ENCODE measurements around the gene SRSF6. TPM values are rescaled to one million over a fixed set of nuclear protein-coding genes. Genes with fewer than 3 reads are reported as not detected.

The SRSF6 gene
- total and polyA plus RNA-seq, 2 of the 4 experiments (the other 2 are of a cell fraction) = 72.4 to 134 TPM

DNA sequence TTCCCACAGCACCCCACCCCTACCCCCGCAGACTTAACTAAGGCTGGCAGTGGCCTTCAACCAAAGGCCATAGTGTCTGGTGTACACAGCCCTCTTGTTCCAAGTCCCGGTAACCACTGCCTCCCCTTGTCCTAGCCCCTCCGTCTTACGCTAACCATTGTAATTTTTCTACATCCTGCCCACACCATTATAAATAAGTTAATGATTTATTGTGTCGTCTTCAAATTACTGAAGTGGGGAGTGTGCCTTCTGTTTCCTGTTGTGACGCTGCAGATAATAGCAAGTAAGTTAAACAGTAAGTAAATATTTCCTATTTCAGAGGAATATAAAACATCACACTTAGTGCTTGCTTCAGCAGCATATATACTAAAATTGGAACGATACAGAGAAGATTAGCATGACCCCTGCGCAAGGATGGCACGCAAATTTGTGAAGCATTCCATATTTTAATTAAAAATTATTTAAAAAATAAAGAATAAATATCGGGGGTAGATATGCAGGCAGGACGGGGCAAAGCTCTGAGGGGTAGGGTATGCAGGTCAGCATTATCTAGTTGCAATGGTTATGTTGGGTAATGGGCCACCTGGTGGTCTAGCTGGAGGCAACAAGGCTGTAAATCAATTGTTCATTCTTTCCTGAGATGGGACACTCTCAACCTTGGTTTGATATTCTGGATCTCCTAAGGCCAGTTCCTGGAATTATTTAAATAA lies 15.1 kb downstream of the SRSF6 start:
- Histone ChIP-seq H2BK20ac (ENCODE audit: low read depth, low read length) (no peak overlapping the region), H3K9ac (ENCODE audit: low read depth, low read length) (no peak overlapping the region), H3K79me1 (ENCODE audit: low read depth in 1 of 2, low read length in 2 of 2) (0 out of 4 replicates have a peak, but pooled peaks cover 0 to 3% of the 10 kb centered on the region in 2 experiments), H4K91ac (ENCODE audit: insufficient read depth, low read depth, low read length) (no peak overlapping the region), H3K27me3 (ENCODE audit: control insufficient read depth, insufficient read depth, low read length) (no peaks in the 10 kb centered on the region; the same call in 1 of the 2 replicates), H3K4me1 (ENCODE audit: control insufficient read depth, insufficient read depth, low read length) (no peaks in the 10 kb centered on the region), H4K5ac (ENCODE audit: low read depth, low read length) (no peak overlapping the region), H3K56ac (ENCODE audit: extremely low read depth, insufficient read depth, low read length) (no peak overlapping the region), H3K18ac (ENCODE audit: low read depth, low read length) (no peak overlapping the region), H3K4ac (ENCODE audit: low read depth, low read length) (no peak overlapping the region), H3K36me3 (ENCODE audit: control insufficient read depth, insufficient read depth, low read length) (peaks cover 13% of the 10 kb centered on the region), H2AFZ (replicated peaks; ENCODE audit: low read length, poor library complexity) (no peak overlapping the region), H2BK120ac (ENCODE audit: low read depth, low read length) (no peak overlapping the region), H4K20me1 (ENCODE audit: insufficient read depth, low read length) (peaks cover 11% of the 10 kb centered on the region; the same call in 1 of the 2 replicates), H2AK5ac (ENCODE audit: low read depth, low read length) (no peak overlapping the region), H2BK5ac (ENCODE audit: low read depth, low read length, poor library complexity, severe bottlenecking) (no peak overlapping the region), H2BK15ac (ENCODE audit: low read depth, low read length) (no peak overlapping the region), H3K4me3 (ENCODE audit: insufficient read depth, low read depth, low read length) (no peak overlapping the region), H3K4me2 (ENCODE audit: low read depth, low read length) (no peak overlapping the region), H3K23ac (ENCODE audit: low read depth, low read length) (no peak overlapping the region), H3K9me3 (ENCODE audit: control insufficient read depth, insufficient read depth, low read length) (no peaks in the 10 kb centered on the region), H4K8ac (ENCODE audit: low read depth in 2 of 2, low read length in 2 of 2) (no peak overlapping the region), H3K9me1 (ENCODE audit: insufficient read depth, low read length) (peaks cover 2% of the 10 kb centered on the region; the same call in 1 of the 2 replicates), H3K27ac (ENCODE audit: insufficient read depth, low read length) (no peak overlapping the region), H2AK9ac (replicated peaks; ENCODE audit: low read depth, low read length, poor library complexity) (no peak overlapping the region), H3K14ac (replicated peaks; ENCODE audit: low read depth, low read length) (no peak overlapping the region)
- TF ChIP-seq NFE2L2 (IDR thresholded peaks at IDR 0.05; ENCODE audit: low read depth, low read length) (no peak), RCOR1 (IDR thresholded peaks at IDR 0.05; ENCODE audit: insufficient replicate concordance, low read length) (no peak), RFX5 (IDR thresholded peaks at IDR 0.05; ENCODE audit: low read depth, low read length) (no peak), FOS (IDR thresholded peaks at IDR 0.05; ENCODE audit: low read depth, low read length) (no peak)
- TF ChIP-seq, protein P1, sequence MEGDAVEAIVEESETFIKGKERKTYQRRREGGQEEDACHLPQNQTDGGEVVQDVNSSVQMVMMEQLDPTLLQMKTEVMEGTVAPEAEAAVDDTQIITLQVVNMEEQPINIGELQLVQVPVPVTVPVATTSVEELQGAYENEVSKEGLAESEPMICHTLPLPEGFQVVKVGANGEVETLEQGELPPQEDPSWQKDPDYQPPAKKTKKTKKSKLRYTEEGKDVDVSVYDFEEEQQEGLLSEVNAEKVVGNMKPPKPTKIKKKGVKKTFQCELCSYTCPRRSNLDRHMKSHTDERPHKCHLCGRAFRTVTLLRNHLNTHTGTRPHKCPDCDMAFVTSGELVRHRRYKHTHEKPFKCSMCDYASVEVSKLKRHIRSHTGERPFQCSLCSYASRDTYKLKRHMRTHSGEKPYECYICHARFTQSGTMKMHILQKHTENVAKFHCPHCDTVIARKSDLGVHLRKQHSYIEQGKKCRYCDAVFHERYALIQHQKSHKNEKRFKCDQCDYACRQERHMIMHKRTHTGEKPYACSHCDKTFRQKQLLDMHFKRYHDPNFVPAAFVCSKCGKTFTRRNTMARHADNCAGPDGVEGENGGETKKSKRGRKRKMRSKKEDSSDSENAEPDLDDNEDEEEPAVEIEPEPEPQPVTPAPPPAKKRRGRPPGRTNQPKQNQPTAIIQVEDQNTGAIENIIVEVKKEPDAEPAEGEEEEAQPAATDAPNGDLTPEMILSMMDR (conservative IDR thresholded peaks at IDR 0.05; ENCODE audit: low read depth, low read length) = no peak
- intact Hi-C loops (cut with micrococcal nuclease) (no loop called here), in situ Hi-C loops (cut with MboI; ENCODE audit: low sequenced_read_pairs) (no loop called here), dilution Hi-C loops (cut with HindIII; ENCODE audit: low sequenced_read_pairs, unreplicated experiment) (no loop called here)
- ChIA-PET CTCF (no interaction called here), POLR2A (ENCODE audit: unreplicated experiment) (no interaction called here)
- no CpG with 5 or more reads among the region's 11 CpGs for WGBS, 2 experiments (ENCODE audit: extremely low coverage in 2 of 2, insufficient read length in 1 of 2)
- no TSS peak for BruUV-seq (replicated peaks)
- ATAC-seq (ENCODE audit: low read depth) = no peak
- DNase-seq = no peak
